GM08714 (cell line): ENCODE measurements around the gene SRGAP2.
"Not testable (repeated sequence)": the region's sequence is repeated elsewhere in the genome, so short reads cannot be mapped to it uniquely, and the experiment has no call there.

ENCODE experiments used
- H3K4me3 ChIP-seq: fragments of 200-500 bp; sonication (Bioruptor generic); 2 replicates; pipeline ENCODE4 v1.5.1; 2014; ENCODE audit warnings: mild to moderate bottlenecking, low read length, inconsistent platforms

The SRGAP2 gene

GRCh38 chr1:206246129-206246886 lies 43.0 kb downstream of the SRGAP2 start:
- not testable (repeated sequence) for H3K4me3 ChIP-seq

- not testable (repeated sequence) for H3K4me3 ChIP-seq
These were observed 47.8 kb downstream of the SRGAP2 start for GRCh38 chr1:206250953-206251681.

- H3K4me3 ChIP-seq, result not testable (repeated sequence)
These were observed 49.5 kb downstream of the SRGAP2 start for GRCh38 chr1:206252680-206253335.
